ENCODE results near the gene IFNA2. TPM values are rescaled to one million over a fixed set of nuclear protein-coding genes. Genes with fewer than 3 reads are reported as not detected.
A peak's percentile ranks its signal among the peaks of the same experiment; 100 is the strongest.

The IFNA2 gene
- total RNA-seq, 6 donors from 2014 or later: not detected

DNA sequence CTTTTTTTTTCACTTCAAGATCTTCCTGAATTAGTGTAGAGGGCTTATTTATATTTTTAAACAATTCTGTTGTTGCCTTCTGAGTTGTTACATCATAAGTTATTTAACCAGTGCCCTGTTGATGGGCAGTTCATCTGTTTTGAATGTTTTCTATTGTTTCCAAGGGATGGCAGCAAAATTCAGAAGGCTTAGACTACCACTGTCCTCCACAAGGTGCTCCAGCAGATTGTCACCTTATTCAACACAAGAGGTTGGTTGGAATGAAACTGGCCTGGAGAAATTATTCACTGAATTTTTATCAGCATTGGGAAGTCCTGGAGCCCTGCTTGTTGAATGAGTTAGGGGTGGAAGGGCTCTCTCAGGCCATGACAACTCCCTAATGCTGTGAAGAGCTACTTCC lies 48.7 kb downstream of the IFNA2 start:
- Histone ChIP-seq H3K4me1 (peaks cover 27 to 37% (median 29%) of the 10 kb centered on the region in 4 donors), H3K4me3 (no peak overlapping the region)
- no peak for ATAC-seq (ENCODE audit: low FRiP score in 2 of 2)

DNA sequence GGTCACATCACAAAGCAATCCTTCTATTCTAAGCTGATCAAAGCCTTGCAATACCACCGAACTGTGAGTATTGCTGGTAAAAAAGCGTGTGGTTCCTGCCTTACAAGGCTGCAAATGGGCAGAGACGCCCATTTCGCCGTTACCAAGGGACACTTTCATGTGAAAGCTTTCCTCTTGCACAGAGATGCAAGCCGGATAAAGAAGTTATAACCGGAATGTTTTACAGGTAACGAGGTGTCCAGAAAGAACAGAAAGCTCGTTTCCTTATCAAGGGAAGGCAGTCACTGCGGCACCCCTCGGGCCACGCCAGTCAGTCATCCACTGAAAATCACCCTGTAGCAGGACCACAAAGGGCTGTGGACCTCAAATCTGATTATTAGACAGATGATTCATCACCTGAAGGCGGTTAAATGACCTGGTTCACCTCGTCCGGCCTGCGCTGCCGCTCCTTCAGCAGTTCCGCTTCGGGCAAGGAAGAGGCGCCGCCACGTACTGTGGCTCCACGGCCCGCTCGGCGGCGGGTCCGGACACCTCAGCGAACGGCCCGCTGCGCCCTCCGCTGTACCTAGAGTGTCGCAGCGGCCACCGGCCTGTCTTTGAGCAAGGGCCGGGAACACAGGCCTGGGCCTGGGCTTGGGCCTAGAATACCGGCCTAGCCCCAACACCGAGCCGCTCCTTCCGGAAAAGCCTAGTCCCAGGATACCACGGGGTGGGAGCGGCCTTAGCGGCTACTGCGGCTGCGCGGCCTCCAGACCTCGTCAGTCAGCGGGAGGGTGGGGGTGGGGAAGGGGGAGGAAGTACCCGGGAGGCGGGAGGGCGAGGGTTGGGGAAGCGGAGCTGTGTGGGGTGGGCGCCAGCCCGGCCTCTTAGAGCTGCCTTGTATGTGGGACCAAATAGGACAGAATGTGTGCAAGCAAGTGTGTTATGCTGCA lies 50.2 kb downstream of the IFNA2 start, which contains the start of gene KLHL9:
KLHL9 (minus strand) TSS at position 704 of the 932 bp plus-strand sequence; CDS start at position 159, 545 bp downstream.
- Histone ChIP-seq H3K36me3 (peaks cover 0 to 23% (median 0%) of the 10 kb centered on the region in 4 donors), H3K27me3 (no peaks in the 10 kb centered on the region), H3K4me1 (peaks cover 40 to 50% (median 43%) of the 10 kb centered on the region in 4 donors), H3K4me3 (peak within 1 kb of the TSS; percentile 26 to 81 (median 68)), H3K9me3 (no peaks in the 10 kb centered on the region), H3K27ac (peak within 1 kb of the TSS; percentile 97 to 99 (median 98))
- peak; percentile 98 to 99 for ATAC-seq (ENCODE audit: low FRiP score in 2 of 2)
- 0% methylated on average over 14 to 37 of the region's 55 CpGs for whole genome bisulfite sequencing, 2 donors
- DNase-seq: peak; percentile 91 to 98
- TF ChIP-seq POLR2A (IDR thresholded peaks at IDR 0.05) (peak in 2 of 4 donors; percentile 63 to 80), EP300 (IDR thresholded peaks at IDR 0.05) (no peak), POLR2AphosphoS5 (IDR thresholded peaks at IDR 0.05) (peak; percentile 83 to 86)
- TF ChIP-seq, protein P1, sequence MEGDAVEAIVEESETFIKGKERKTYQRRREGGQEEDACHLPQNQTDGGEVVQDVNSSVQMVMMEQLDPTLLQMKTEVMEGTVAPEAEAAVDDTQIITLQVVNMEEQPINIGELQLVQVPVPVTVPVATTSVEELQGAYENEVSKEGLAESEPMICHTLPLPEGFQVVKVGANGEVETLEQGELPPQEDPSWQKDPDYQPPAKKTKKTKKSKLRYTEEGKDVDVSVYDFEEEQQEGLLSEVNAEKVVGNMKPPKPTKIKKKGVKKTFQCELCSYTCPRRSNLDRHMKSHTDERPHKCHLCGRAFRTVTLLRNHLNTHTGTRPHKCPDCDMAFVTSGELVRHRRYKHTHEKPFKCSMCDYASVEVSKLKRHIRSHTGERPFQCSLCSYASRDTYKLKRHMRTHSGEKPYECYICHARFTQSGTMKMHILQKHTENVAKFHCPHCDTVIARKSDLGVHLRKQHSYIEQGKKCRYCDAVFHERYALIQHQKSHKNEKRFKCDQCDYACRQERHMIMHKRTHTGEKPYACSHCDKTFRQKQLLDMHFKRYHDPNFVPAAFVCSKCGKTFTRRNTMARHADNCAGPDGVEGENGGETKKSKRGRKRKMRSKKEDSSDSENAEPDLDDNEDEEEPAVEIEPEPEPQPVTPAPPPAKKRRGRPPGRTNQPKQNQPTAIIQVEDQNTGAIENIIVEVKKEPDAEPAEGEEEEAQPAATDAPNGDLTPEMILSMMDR (IDR thresholded peaks at IDR 0.05): peak in 1 of 6 experiments; percentile 26

More for the DNA sequence above, 48.7 kb downstream of the IFNA2 start:
- no peak overlapping the region for H3K27ac ChIP-seq
- H3K9me3 ChIP-seq: no peaks in the 10 kb centered on the region
- H3K36me3 ChIP-seq: peaks cover 0 to 13% (median 0%) of the 10 kb centered on the region in 4 donors
- no peak for TF ChIP-seq EP300 (IDR thresholded peaks at IDR 0.05)
- TF ChIP-seq POLR2A (IDR thresholded peaks at IDR 0.05): no peak
- TF ChIP-seq POLR2AphosphoS5 (IDR thresholded peaks at IDR 0.05): no peak
- TF ChIP-seq, protein P1 (IDR thresholded peaks at IDR 0.05): no peak
- H3K27me3 ChIP-seq: no peaks in the 10 kb centered on the region
- no peak for DNase-seq

Other genes with a start within 250 kb of the IFNA2 start
- not detected for gene IFNW1, start 243.6 kb downstream of the IFNA2 start, total RNA-seq
- not detected for gene IFNA21, start 218.7 kb downstream of the IFNA2 start, total RNA-seq
- gene IFNA4, start 197.8 kb downstream of the IFNA2 start, total RNA-seq: 1 to 10 TPM in 1 of 6 donors, not detected in 5; 2.1 TPM
- gene IFNA7, start 183.2 kb downstream of the IFNA2 start, total RNA-seq: not detected
- not detected for gene IFNA10, start 178.3 kb downstream of the IFNA2 start, total RNA-seq
- not detected for gene IFNA16, start 168.1 kb downstream of the IFNA2 start, total RNA-seq
- not detected for gene IFNA17, start 157.2 kb downstream of the IFNA2 start, total RNA-seq
- not detected for gene IFNA14, start 145.4 kb downstream of the IFNA2 start, total RNA-seq
- under 1 TPM in 1 of 6 donors, not detected in 5; 0.23 TPM for gene IFNA5, start 80.1 kb downstream of the IFNA2 start, total RNA-seq
- gene KLHL9, start 50.0 kb downstream of the IFNA2 start, total RNA-seq: 10 to 100 TPM; 14.6 to 23.7 (median 19.5) TPM
- not detected for gene IFNA6, start 34.5 kb downstream of the IFNA2 start, total RNA-seq
- not detected for gene IFNA13, start 17.3 kb downstream of the IFNA2 start, total RNA-seq
- not detected for gene IFNA8, start 23.7 kb upstream of the IFNA2 start, total RNA-seq
- gene IFNA1, start 55.0 kb upstream of the IFNA2 start, total RNA-seq: under 1 TPM in 2 of 6 donors, not detected in 4; 0.26 to 0.30 TPM
- gene IFNE, start 96.9 kb upstream of the IFNA2 start, total RNA-seq: not detected

Data from upper lobe of left lung (tissue), 6 donors.